HEK293T (cell line): ENCODE data around the gene GTF3C5.
"Not testable (repeated sequence)": the region's sequence is repeated elsewhere in the genome, so short reads cannot be mapped to it uniquely, and the experiment has no call there.

Experiments used
- CTCF ChIA-PET: fragments of 350-600 bp; formaldehyde crosslinking; extraction: SDS; loops from one replicate; lab custom pipeline; 2021; ENCODE audit warnings: antibody characterized with exemption, inconsistent platforms; lab: Yijun Ruan, JAX
- POLR2A ChIA-PET: fragments of 350-600 bp; formaldehyde crosslinking; extraction: SDS; loops from one replicate; lab custom pipeline; 2020; ENCODE audit warnings: antibody characterized with exemption, inconsistent platforms; lab: Yijun Ruan, JAX
- DNase-seq: peaks from one replicate; pipeline ENCODE4 v3.0.0; 2012; ENCODE audit warnings: mixed read lengths; ENCODE audit errors: extremely low spot score
- ARNT ChIP-seq: fragments of 450-650 bp; IDR thresholded peaks from 2 replicates; pipeline ENCODE4 v1.6.1; 2017; ENCODE audit warnings: mild to moderate bottlenecking
- BHLHE40 ChIP-seq: fragments of 450-650 bp; IDR thresholded peaks from 2 replicates; pipeline ENCODE4 v1.6.1; 2016; ENCODE audit warnings: mild to moderate bottlenecking, moderate library complexity, borderline replicate concordance
- CTBP1 ChIP-seq: fragments of 450-650 bp; IDR thresholded peaks from 2 replicates; pipeline ENCODE4 v1.6.1; 2016; ENCODE audit warnings: borderline replicate concordance
- ELF4 ChIP-seq: fragments of 450-650 bp; IDR thresholded peaks from 2 replicates; pipeline ENCODE4 v1.6.1; 2017; ENCODE audit warnings: antibody characterized with exemption
- FOXA1 ChIP-seq: fragments of 450-650 bp; IDR thresholded peaks from 2 replicates; pipeline ENCODE4 v1.6.1; 2016; ENCODE audit warnings: mild to moderate bottlenecking
- FOXK2 ChIP-seq: fragments of 450-650 bp; IDR thresholded peaks from 2 replicates; pipeline ENCODE4 v1.6.1; 2016; ENCODE audit warnings: mild to moderate bottlenecking
- FOXM1 ChIP-seq: fragments of 450-650 bp; IDR thresholded peaks from 2 replicates; pipeline ENCODE4 v1.6.1; 2017; ENCODE audit warnings: mild to moderate bottlenecking, borderline replicate concordance
- HDGF ChIP-seq: fragments of 450-650 bp; IDR thresholded peaks from 2 replicates; pipeline ENCODE4 v1.6.1; 2017; ENCODE audit warnings: antibody characterized with exemption, borderline replicate concordance
- L3MBTL2 ChIP-seq: fragments of 450-650 bp; conservative IDR thresholded peaks from 2 replicates; pipeline ENCODE4 v1.6.1; 2016; ENCODE audit warnings: mild to moderate bottlenecking
- LEF1 ChIP-seq: fragments of 450-650 bp; IDR thresholded peaks from 2 replicates; pipeline ENCODE4 v1.6.1; 2017; ENCODE audit warnings: mild to moderate bottlenecking, borderline replicate concordance
- NFRKB ChIP-seq: fragments of 450-650 bp; IDR thresholded peaks from 2 replicates; pipeline ENCODE4 v1.6.1; 2016; ENCODE audit warnings: mild to moderate bottlenecking, moderate library complexity
- SP1 ChIP-seq: fragments of 450-650 bp; IDR thresholded peaks from 2 replicates; pipeline ENCODE4 v1.6.1; 2017
- SUZ12 ChIP-seq: fragments of 450-650 bp; IDR thresholded peaks from 2 replicates; pipeline ENCODE4 v1.6.1; 2016; ENCODE audit warnings: mild to moderate bottlenecking
- TARDBP ChIP-seq: fragments of 450-650 bp; IDR thresholded peaks from 2 replicates; pipeline ENCODE4 v1.6.1; 2016
- ZNF384 ChIP-seq: fragments of 450-650 bp; IDR thresholded peaks from 2 replicates; pipeline ENCODE4 v1.6.1; 2016
- TF ChIP-seq, protein P1 (sequence below): fragments of 450-650 bp; IDR thresholded peaks from 2 replicates; pipeline ENCODE4 v1.6.1; 2016

GTF3C5 gene

GRCh38 chr9:133063500-133064231, 32.9 kb downstream of the GTF3C5 start:
- no peak for DNase-seq
- POLR2A ChIA-PET: no interaction called here
- CTCF ChIA-PET: no interaction called here
- TF ChIP-seq SP1 (no peak), FOXM1 (no peak), BHLHE40 (no peak), HDGF (no peak), LEF1 (no peak), CTBP1 (no peak), NFRKB (no peak), L3MBTL2 (no peak), ELF4 (no peak), TARDBP (no peak), ARNT (no peak), FOXK2 (no peak), FOXA1 (no peak), ZNF384 (no peak), SUZ12 (no peak)
- TF ChIP-seq, protein P1, sequence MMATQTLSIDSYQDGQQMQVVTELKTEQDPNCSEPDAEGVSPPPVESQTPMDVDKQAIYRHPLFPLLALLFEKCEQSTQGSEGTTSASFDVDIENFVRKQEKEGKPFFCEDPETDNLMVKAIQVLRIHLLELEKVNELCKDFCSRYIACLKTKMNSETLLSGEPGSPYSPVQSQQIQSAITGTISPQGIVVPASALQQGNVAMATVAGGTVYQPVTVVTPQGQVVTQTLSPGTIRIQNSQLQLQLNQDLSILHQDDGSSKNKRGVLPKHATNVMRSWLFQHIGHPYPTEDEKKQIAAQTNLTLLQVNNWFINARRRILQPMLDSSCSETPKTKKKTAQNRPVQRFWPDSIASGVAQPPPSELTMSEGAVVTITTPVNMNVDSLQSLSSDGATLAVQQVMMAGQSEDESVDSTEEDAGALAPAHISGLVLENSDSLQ: no peak

- DNase-seq: no peak
- TF ChIP-seq CTBP1 (no peak), SUZ12 (no peak), ARNT (no peak), TARDBP (no peak), LEF1 (no peak), ZNF384 (no peak), FOXA1 (no peak), ELF4 (no peak), HDGF (no peak), FOXM1 (no peak), SP1 (no peak)
- TF ChIP-seq, protein P1: no peak
- ChIA-PET CTCF (no interaction called here), POLR2A (no interaction called here)
Measured at GRCh38 chr9:133064241-133065069, 33.7 kb downstream of the GTF3C5 start.

DNA sequence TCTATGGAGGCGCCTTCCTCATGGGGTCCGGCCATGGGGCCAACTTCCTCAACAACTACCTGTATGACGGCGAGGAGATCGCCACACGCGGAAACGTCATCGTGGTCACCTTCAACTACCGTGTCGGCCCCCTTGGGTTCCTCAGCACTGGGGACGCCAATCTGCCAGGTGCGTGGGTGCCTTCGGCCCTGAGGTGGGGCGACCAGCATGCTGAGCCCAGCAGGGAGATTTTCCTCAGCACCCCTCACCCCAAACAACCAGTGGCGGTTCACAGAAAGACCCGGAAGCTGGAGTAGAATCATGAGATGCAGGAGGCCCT, 34.2 kb downstream of the GTF3C5 start:
- TF ChIP-seq L3MBTL2: no peak
- no peak for TF ChIP-seq FOXA1
- no peak for TF ChIP-seq SUZ12
- TF ChIP-seq ZNF384: no peak
- CTCF ChIA-PET: interaction anchor here (1.2 kb wide), 1 partner anchor 12 kb away, joined by 4 read pairs; no protein-coding TSS in a partner anchor
- POLR2A ChIA-PET: no interaction called here
- DNase-seq: no peak

- POLR2A ChIA-PET: no interaction called here
- DNase-seq: no peak
Measured at GRCh38 chr9:133066181-133066983, 35.6 kb downstream of the GTF3C5 start.

DNA sequence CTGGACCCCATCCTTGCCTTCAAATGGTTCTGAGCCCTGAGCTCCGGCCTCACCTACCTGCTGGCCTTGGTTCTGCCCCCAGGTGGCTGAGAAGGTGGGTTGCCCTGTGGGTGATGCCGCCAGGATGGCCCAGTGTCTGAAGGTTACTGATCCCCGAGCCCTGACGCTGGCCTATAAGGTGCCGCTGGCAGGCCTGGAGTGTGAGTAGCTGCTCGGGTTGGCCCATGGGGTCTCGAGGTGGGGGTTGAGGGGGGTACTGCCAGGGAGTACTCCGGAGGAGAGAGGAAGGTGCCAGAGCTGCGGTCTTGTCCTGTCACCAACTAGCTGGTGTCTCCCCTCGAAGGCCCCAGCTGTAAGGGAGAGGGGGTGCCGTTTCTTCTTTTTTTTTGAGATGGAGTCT, 36.2 kb downstream of the GTF3C5 start:
- ChIA-PET POLR2A (no interaction called here), CTCF (no interaction called here)
- TF ChIP-seq ZNF384 (no peak), FOXM1 (no peak)
- DNase-seq: no peak

More at GRCh38 chr9:133066181-133066983, 35.6 kb downstream of the GTF3C5 start:
- CTCF ChIA-PET: interaction anchor here (1.2 kb wide), 1 partner anchor 10 kb away, joined by 4 read pairs; no protein-coding TSS in a partner anchor
- TF ChIP-seq NFRKB: no peak
- TF ChIP-seq LEF1: no peak
- TF ChIP-seq ARNT: no peak

GRCh38 chr9:133067813-133068212, 37.0 kb downstream of the GTF3C5 start:
- POLR2A ChIA-PET: interaction anchor here (0.6 kb wide), 1 partner anchor 11 kb away, joined by 3 read pairs; no protein-coding TSS in a partner anchor
- TF ChIP-seq HDGF: no peak
- no peak for TF ChIP-seq FOXM1
- no peak for TF ChIP-seq FOXK2
- TF ChIP-seq NFRKB: no peak
- TF ChIP-seq SUZ12: no peak
- no peak for TF ChIP-seq LEF1
- TF ChIP-seq TARDBP: no peak
- no peak for TF ChIP-seq ELF4
- CTCF ChIA-PET: no interaction called here
- DNase-seq: no peak

DNA sequence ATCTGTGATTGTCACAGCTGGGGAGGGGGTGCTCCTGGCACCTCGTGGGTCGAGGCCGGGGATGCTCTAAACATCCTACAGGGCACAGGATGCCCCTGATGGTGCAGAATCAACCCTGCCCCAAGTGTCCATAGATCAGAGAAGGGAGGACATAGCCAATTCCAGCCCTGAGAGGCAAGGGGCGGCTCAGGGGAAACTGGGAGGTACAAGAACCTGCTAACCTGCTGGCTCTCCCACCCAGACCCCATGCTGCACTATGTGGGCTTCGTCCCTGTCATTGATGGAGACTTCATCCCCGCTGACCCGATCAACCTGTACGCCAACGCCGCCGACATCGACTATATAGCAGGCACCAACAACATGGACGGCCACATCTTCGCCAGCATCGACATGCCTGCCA, 37.6 kb downstream of the GTF3C5 start:
- DNase-seq, CTCF ChIA-PET: not testable (repeated sequence)
- POLR2A ChIA-PET: interaction anchor here (0.6 kb wide), 1 partner anchor 12 kb away, joined by 3 read pairs; no protein-coding TSS in a partner anchor

DNA sequence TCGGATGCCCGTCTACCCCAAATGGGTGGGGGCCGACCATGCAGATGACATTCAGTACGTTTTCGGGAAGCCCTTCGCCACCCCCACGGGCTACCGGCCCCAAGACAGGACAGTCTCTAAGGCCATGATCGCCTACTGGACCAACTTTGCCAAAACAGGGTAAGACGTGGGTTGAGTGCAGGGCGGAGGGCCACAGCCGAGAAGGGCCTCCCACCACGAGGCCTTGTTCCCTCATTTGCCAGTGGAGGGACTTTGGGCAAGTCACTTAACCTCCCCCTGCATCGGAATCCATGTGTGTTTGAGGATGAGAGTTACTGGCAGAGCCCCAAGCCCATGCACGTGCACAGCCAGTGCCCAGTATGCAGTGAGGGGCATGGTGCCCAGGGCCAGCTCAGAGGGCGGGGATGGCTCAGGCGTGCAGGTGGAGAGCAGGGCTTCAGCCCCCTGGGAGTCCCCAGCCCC, 39.7 kb downstream of the GTF3C5 start:
- POLR2A ChIA-PET: not testable (repeated sequence)

DNA sequence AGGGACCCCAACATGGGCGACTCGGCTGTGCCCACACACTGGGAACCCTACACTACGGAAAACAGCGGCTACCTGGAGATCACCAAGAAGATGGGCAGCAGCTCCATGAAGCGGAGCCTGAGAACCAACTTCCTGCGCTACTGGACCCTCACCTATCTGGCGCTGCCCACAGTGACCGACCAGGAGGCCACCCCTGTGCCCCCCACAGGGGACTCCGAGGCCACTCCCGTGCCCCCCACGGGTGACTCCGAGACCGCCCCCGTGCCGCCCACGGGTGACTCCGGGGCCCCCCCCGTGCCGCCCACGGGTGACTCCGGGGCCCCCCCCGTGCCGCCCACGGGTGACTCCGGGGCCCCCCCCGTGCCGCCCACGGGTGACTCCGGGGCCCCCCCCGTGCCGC, 40.2 kb downstream of the GTF3C5 start:
- DNase-seq, CTCF ChIA-PET, POLR2A ChIA-PET: not testable (repeated sequence)

More for the DNA sequence above, 39.7 kb downstream of the GTF3C5 start:
- CTCF ChIA-PET, DNase-seq: not testable (repeated sequence)
